Naive B cell (primary cell): ENCODE results near the gene DSCAML1. TPM values are rescaled to one million over a fixed set of nuclear protein-coding genes. Genes with fewer than 3 reads are reported as not detected.
"Not testable (repeated sequence)": the region's sequence is repeated elsewhere in the genome, so short reads cannot be mapped to it uniquely, and the experiment has no call there.

Experiments used
- ATAC-seq, 2 donors: fragments of 150-1000 bp; cut with Tn5 transposase; 2 replicates each; pipeline ENCODE4 v1.10.0; 2021; ENCODE audit warnings: low read depth in 2 of 2, mild to moderate bottlenecking in 2 of 2, moderate library complexity in 2 of 2
- DNase-seq: peaks from one replicate; pipeline ENCODE4 v3.0.0; 2022
- H3K27ac Mint-ChIP-seq, 6 donors: one replicate each; pipeline ENCODE4 v1.8.0; 2020 to 2022; ENCODE audit warnings: mild to moderate bottlenecking in 6 of 6, mixed read lengths in 6 of 6, moderate library complexity in 5 of 6, inconsistent platforms in 2 of 6
- H3K27me3 Mint-ChIP-seq, 3 donors: one replicate each; pipeline ENCODE4 v1.8.0; 2021 to 2022; ENCODE audit warnings: mixed read lengths in 3 of 3, mild to moderate bottlenecking in 1 of 3
- H3K36me3 Mint-ChIP-seq, 2 donors: one replicate each; pipeline ENCODE4 v1.8.0; 2020 to 2022; ENCODE audit warnings: mixed read lengths in 2 of 2, inconsistent platforms in 1 of 2, mild to moderate bottlenecking in 1 of 2
- H3K4me1 Mint-ChIP-seq, 3 donors: one replicate each; pipeline ENCODE4 v1.8.0; 2020 to 2022; ENCODE audit warnings: mixed read lengths in 3 of 3, inconsistent platforms in 1 of 3, mild to moderate bottlenecking in 1 of 3, moderate library complexity in 1 of 3
- H3K4me3 Mint-ChIP-seq, 8 donors: one replicate each; pipeline ENCODE4 v1.8.0; 2020 to 2022; ENCODE audit warnings: mild to moderate bottlenecking in 8 of 8, mixed read lengths in 8 of 8, moderate library complexity in 8 of 8, inconsistent platforms in 2 of 8
- H3K9me3 Mint-ChIP-seq, 7 donors: one replicate each; pipeline ENCODE4 v1.8.0; 2020 to 2022; ENCODE audit warnings: mixed read lengths in 7 of 7, mild to moderate bottlenecking in 5 of 7, inconsistent platforms in 2 of 7, moderate library complexity in 1 of 7
- polyA plus RNA-seq, 6 donors: library from polyadenylated mRNA; unstranded; fragments of 300-500 nt; fragmentation: Illumina TruSeq; gene quantifications; one replicate each; pipeline ENCODE4 v1.2.3, GENCODE V29; 2021; ENCODE audit warnings: low read depth in 6 of 6

Gene DSCAML1
- polyA plus RNA-seq, 6 donors from 2014 or later, result 0.03 to 0.25 (median 0.11) TPM; not detected in 3

GRCh38 chr11:117767071-117767470 is 29.9 kb downstream of the DSCAML1 start:
- Mint-ChIP-seq H3K27me3 (peaks cover 11 to 32% (median 30%) of the 10 kb centered on the region in 3 donors), H3K4me1 (no peaks in the 10 kb centered on the region), H3K4me3 (no peak overlapping the region), H3K36me3 (no peaks in the 10 kb centered on the region), H3K9me3 (no peaks in the 10 kb centered on the region), H3K27ac (no peak overlapping the region)
- DNase-seq, result no peak
- no peak for ATAC-seq

GRCh38 chr11:117766576-117766975 is 30.4 kb downstream of the DSCAML1 start:
- Mint-ChIP-seq H3K27me3 (peaks cover 11 to 32% (median 30%) of the 10 kb centered on the region in 3 donors), H3K36me3 (no peaks in the 10 kb centered on the region), H3K27ac (no peak overlapping the region), H3K4me3 (no peak overlapping the region), H3K9me3 (no peaks in the 10 kb centered on the region), H3K4me1 (no peaks in the 10 kb centered on the region)
- ATAC-seq, result no peak
- no peak for DNase-seq

GRCh38 chr11:117766026-117766425 is 31.0 kb downstream of the DSCAML1 start:
- H3K27me3 Mint-ChIP-seq, result peaks cover 11 to 34% (median 31%) of the 10 kb centered on the region in 3 donors
- ATAC-seq, result no peak
- DNase-seq, result no peak
- no peaks in the 10 kb centered on the region for H3K36me3 Mint-ChIP-seq
- H3K27ac Mint-ChIP-seq, result peak overlapping the region in 1 of 6 donors; percentile 88
- H3K4me3 Mint-ChIP-seq, result no peak overlapping the region
- H3K4me1 Mint-ChIP-seq, result no peaks in the 10 kb centered on the region
- no peaks in the 10 kb centered on the region for H3K9me3 Mint-ChIP-seq

GRCh38 chr11:117765068-117765467 is 31.9 kb downstream of the DSCAML1 start:
- no peak overlapping the region for H3K27ac Mint-ChIP-seq
- no peak overlapping the region for H3K4me3 Mint-ChIP-seq
- H3K27me3 Mint-ChIP-seq, result peaks cover 8 to 39% (median 38%) of the 10 kb centered on the region in 3 donors
- DNase-seq, result no peak
- ATAC-seq, result no peak
- H3K36me3 Mint-ChIP-seq, result no peaks in the 10 kb centered on the region
- no peaks in the 10 kb centered on the region for H3K4me1 Mint-ChIP-seq
- no peaks in the 10 kb centered on the region for H3K9me3 Mint-ChIP-seq

- not testable (repeated sequence) for H3K27ac Mint-ChIP-seq, DNase-seq, H3K36me3 Mint-ChIP-seq, H3K4me1 Mint-ChIP-seq, H3K9me3 Mint-ChIP-seq, ATAC-seq, H3K4me3 Mint-ChIP-seq
- peaks cover 8 to 48% (median 33%) of the 10 kb centered on the region in 3 donors for H3K27me3 Mint-ChIP-seq
These were observed 33.6 kb downstream of the DSCAML1 start for GRCh38 chr11:117763465-117763864.

GRCh38 chr11:117761993-117762392 is 35.0 kb downstream of the DSCAML1 start:
- H3K27me3 Mint-ChIP-seq, result peaks cover 8 to 51% (median 20%) of the 10 kb centered on the region in 3 donors
- H3K9me3 Mint-ChIP-seq, result no peaks in the 10 kb centered on the region
- H3K36me3 Mint-ChIP-seq, result no peaks in the 10 kb centered on the region
- no peaks in the 10 kb centered on the region for H3K4me1 Mint-ChIP-seq
- no peak overlapping the region for H3K27ac Mint-ChIP-seq
- DNase-seq (no peak), ATAC-seq (no peak)
- no peak overlapping the region for H3K4me3 Mint-ChIP-seq

GRCh38 chr11:117759305-117759704 is 37.7 kb downstream of the DSCAML1 start:
- no peak overlapping the region for H3K4me3 Mint-ChIP-seq
- no peak for DNase-seq
- H3K4me1 Mint-ChIP-seq, result no peaks in the 10 kb centered on the region
- no peak overlapping the region for H3K27ac Mint-ChIP-seq
- no peak for ATAC-seq
- no peaks in the 10 kb centered on the region for H3K36me3 Mint-ChIP-seq
- H3K9me3 Mint-ChIP-seq, result no peaks in the 10 kb centered on the region
- H3K27me3 Mint-ChIP-seq, result peaks cover 8 to 56% (median 16%) of the 10 kb centered on the region in 3 donors

GRCh38 chr11:117754030-117754429 is 43.0 kb downstream of the DSCAML1 start:
- no peak overlapping the region for H3K4me3 Mint-ChIP-seq
- H3K4me1 Mint-ChIP-seq, result no peaks in the 10 kb centered on the region
- no peaks in the 10 kb centered on the region for H3K9me3 Mint-ChIP-seq
- ATAC-seq (no peak), DNase-seq (no peak)
- H3K27me3 Mint-ChIP-seq, result peaks cover 0 to 40% (median 8%) of the 10 kb centered on the region in 3 donors
- no peaks in the 10 kb centered on the region for H3K36me3 Mint-ChIP-seq
- no peak overlapping the region for H3K27ac Mint-ChIP-seq

- no peaks in the 10 kb centered on the region for H3K4me1 Mint-ChIP-seq
- no peaks in the 10 kb centered on the region for H3K36me3 Mint-ChIP-seq
- H3K4me3 Mint-ChIP-seq, result no peak overlapping the region
- peaks cover 0 to 40% (median 8%) of the 10 kb centered on the region in 3 donors for H3K27me3 Mint-ChIP-seq
- no peaks in the 10 kb centered on the region for H3K9me3 Mint-ChIP-seq
- H3K27ac Mint-ChIP-seq, result no peak overlapping the region
- no peak for ATAC-seq
- DNase-seq, result no peak
These were observed 44.2 kb downstream of the DSCAML1 start for GRCh38 chr11:117752721-117753237.

- H3K27ac Mint-ChIP-seq, result no peak overlapping the region
- H3K9me3 Mint-ChIP-seq, result no peaks in the 10 kb centered on the region
- no peak overlapping the region for H3K4me3 Mint-ChIP-seq
These were observed 44.9 kb downstream of the DSCAML1 start for GRCh38 chr11:117752071-117752470.

GRCh38 chr11:117750916-117751662 is 45.9 kb downstream of the DSCAML1 start:
- no peak for ATAC-seq
- no peaks in the 10 kb centered on the region for H3K9me3 Mint-ChIP-seq
- no peak overlapping the region for H3K4me3 Mint-ChIP-seq
- peaks cover 0 to 40% (median 0%) of the 10 kb centered on the region in 3 donors for H3K27me3 Mint-ChIP-seq
- no peaks in the 10 kb centered on the region for H3K36me3 Mint-ChIP-seq
- DNase-seq, result no peak
- H3K4me1 Mint-ChIP-seq, result no peaks in the 10 kb centered on the region
- no peak overlapping the region for H3K27ac Mint-ChIP-seq

More at GRCh38 chr11:117752071-117752470, 44.9 kb downstream of the DSCAML1 start:
- Mint-ChIP-seq H3K27me3 (peaks cover 0 to 43% (median 8%) of the 10 kb centered on the region in 3 donors), H3K36me3 (no peaks in the 10 kb centered on the region), H3K4me1 (no peaks in the 10 kb centered on the region)
- no peak for DNase-seq
- no peak for ATAC-seq

GRCh38 chr11:117750357-117750756 is 46.7 kb downstream of the DSCAML1 start:
- ATAC-seq (no peak), DNase-seq (no peak)
- Mint-ChIP-seq H3K4me3 (no peak overlapping the region), H3K9me3 (no peaks in the 10 kb centered on the region), H3K27ac (no peak overlapping the region), H3K4me1 (peaks cover 0 to 4% (median 0%) of the 10 kb centered on the region in 3 donors), H3K36me3 (no peaks in the 10 kb centered on the region), H3K27me3 (peaks cover 0 to 33% (median 4%) of the 10 kb centered on the region in 3 donors)

GRCh38 chr11:117749541-117749910 is 47.5 kb downstream of the DSCAML1 start:
- Mint-ChIP-seq H3K9me3 (no peaks in the 10 kb centered on the region), H3K4me1 (peaks cover 0 to 4% (median 0%) of the 10 kb centered on the region in 3 donors), H3K27ac (no peak overlapping the region), H3K4me3 (no peak overlapping the region), H3K27me3 (peaks cover 0 to 36% (median 5%) of the 10 kb centered on the region in 3 donors), H3K36me3 (no peaks in the 10 kb centered on the region)
- ATAC-seq (no peak), DNase-seq (no peak)
